H1 (cell line): ENCODE data around the gene SLC7A6OS. TPM values are rescaled to one million over a fixed set of nuclear protein-coding genes. Genes with fewer than 3 reads are reported as not detected.

Experiments used
- GTF2F1 ChIP-seq: IDR thresholded peaks from 2 replicates; pipeline ENCODE4 v1.6.1; 2012; ENCODE audit warnings: low read depth, low read length, improper control_type of control experiment, borderline replicate concordance
- NANOG ChIP-seq: IDR thresholded peaks from 2 replicates; pipeline ENCODE4 v1.6.1; 2011; ENCODE audit warnings: low read length, low read depth, mild to moderate bottlenecking, inconsistent platforms; ENCODE audit not compliant: insufficient read depth, poor library complexity, severe bottlenecking
- POLR2A ChIP-seq, 2 experiments: IDR thresholded peaks; 1 replicate in 1 of 2; 2 replicates in 1 of 2; pipeline ENCODE4 v1.6.1; 2011; ENCODE audit warnings: low read depth in 2 of 2, low read length in 2 of 2, mild to moderate bottlenecking in 2 of 2; ENCODE audit errors: control extremely low read depth in 1 of 2
- SIX5 ChIP-seq: IDR thresholded peaks from 2 replicates; pipeline ENCODE4 v1.6.1; 2011; ENCODE audit warnings: mild to moderate bottlenecking, low read depth, low read length
- polyA plus RNA-seq, 7 experiments: library from polyadenylated mRNA; depleted of rRNA in 3 of 7; stranded (reverse) in 5 of 7; unstranded in 2 of 7; fragments of >200 nt in 5 of 7; fragments of 200-250 nt in 2 of 7; gene quantifications; 1 replicate in 5 of 7; 2 replicates in 1 of 7; 4 replicates in 1 of 7; pipeline versions ENCODE4 v1.2.1 to v1.2.3, GENCODE V29; 2011 to 2013; ENCODE audit warnings: missing spikeins in 2 of 7, mixed read lengths in 2 of 7
- total RNA-seq: library from RNA; stranded (reverse); fragmentation: NEBNext Ultra II Directional; extraction: Animal tissue kit (Norgen Biotek cat#: 25700); gene quantifications from 2 replicates; pipeline ENCODE4 v1.2.1, GENCODE V29; 2021
- TF ChIP-seq, protein P1 (sequence below): IDR thresholded peaks from 2 replicates; pipeline ENCODE4 v1.6.1; 2012; ENCODE audit warnings: inconsistent platforms

SLC7A6OS gene
- total and polyA plus RNA-seq, 2 of the 8 experiments (the other 6 are each of a cell fraction or from before 2014, with no cell fraction given) = 7.3 to 21.3 TPM

DNA sequence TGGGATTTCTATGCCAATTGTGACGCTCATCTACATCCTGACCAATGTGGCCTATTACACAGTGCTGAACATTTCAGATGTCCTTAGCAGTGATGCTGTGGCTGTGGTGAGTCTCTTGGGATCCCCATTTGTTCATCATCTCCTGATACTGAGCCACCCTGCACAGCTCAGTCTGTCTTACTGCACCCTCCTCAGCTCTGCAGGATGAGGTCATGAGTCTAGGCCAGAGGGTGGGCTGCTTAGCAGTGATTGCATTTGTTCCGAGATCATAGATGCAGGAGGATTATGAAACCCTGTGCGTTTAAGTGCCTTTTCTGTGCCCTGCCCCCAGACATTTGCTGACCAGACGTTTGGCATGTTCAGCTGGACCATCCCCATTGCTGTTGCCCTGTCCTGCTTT lies 19.5 kb downstream of the SLC7A6OS start (continued):
- TF ChIP-seq, protein P1, sequence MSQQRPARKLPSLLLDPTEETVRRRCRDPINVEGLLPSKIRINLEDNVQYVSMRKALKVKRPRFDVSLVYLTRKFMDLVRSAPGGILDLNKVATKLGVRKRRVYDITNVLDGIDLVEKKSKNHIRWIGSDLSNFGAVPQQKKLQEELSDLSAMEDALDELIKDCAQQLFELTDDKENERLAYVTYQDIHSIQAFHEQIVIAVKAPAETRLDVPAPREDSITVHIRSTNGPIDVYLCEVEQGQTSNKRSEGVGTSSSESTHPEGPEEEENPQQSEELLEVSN = no peak
- TF ChIP-seq SIX5 (no peak), NANOG (no peak), GTF2F1 (no peak), POLR2A (IDR thresholded peaks at IDR 0.05; ENCODE audit: control extremely low read depth in 1 of 2, low read depth in 2 of 2, low read length in 2 of 2) (no peak)
